Vagina (tissue), 2 donors: ENCODE data around the gene DBF4B.

Source experiments
- POLR2A ChIP-seq, 2 donors: fragments of 450-650 bp; IDR thresholded peaks; one replicate each; pipeline ENCODE4 v1.6.1; 2017; ENCODE audit warnings: antibody characterized with exemption in 2 of 2, mild to moderate bottlenecking in 2 of 2, moderate library complexity in 2 of 2
- POLR2AphosphoS5 ChIP-seq, 2 donors: sonication (generic); formaldehyde crosslinking; IDR thresholded peaks; one replicate each; pipeline ENCODE4 v1.9.0; 2017; ENCODE audit warnings: antibody characterized with exemption in 2 of 2, mild to moderate bottlenecking in 2 of 2, low read depth in 1 of 2; ENCODE audit not compliant: insufficient read depth in 1 of 2

GRCh38 chr17:44745301-44745700, 36.8 kb downstream of the DBF4B start:
- TF ChIP-seq POLR2AphosphoS5 (IDR thresholded peaks at IDR 0.05; ENCODE audit: insufficient read depth in 1 of 2, low read depth in 1 of 2) (no peak), POLR2A (IDR thresholded peaks at IDR 0.05) (no peak)
